Measurements from ENCODE around the gene ZNF26.
"Not testable (repeated sequence)": the region's sequence is repeated elsewhere in the genome, so short reads cannot be mapped to it uniquely, and the experiment has no call there.

ZNF26 gene, protein sequence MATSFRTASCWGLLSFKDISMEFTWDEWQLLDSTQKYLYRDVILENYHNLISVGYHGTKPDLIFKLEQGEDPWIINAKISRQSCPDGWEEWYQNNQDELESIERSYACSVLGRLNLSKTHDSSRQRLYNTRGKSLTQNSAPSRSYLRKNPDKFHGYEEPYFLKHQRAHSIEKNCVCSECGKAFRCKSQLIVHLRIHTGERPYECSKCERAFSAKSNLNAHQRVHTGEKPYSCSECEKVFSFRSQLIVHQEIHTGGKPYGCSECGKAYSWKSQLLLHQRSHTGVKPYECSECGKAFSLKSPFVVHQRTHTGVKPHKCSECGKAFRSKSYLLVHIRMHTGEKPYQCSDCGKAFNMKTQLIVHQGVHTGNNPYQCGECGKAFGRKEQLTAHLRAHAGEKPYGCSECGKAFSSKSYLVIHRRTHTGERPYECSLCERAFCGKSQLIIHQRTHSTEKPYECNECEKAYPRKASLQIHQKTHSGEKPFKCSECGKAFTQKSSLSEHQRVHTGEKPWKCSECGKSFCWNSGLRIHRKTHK

DNA sequence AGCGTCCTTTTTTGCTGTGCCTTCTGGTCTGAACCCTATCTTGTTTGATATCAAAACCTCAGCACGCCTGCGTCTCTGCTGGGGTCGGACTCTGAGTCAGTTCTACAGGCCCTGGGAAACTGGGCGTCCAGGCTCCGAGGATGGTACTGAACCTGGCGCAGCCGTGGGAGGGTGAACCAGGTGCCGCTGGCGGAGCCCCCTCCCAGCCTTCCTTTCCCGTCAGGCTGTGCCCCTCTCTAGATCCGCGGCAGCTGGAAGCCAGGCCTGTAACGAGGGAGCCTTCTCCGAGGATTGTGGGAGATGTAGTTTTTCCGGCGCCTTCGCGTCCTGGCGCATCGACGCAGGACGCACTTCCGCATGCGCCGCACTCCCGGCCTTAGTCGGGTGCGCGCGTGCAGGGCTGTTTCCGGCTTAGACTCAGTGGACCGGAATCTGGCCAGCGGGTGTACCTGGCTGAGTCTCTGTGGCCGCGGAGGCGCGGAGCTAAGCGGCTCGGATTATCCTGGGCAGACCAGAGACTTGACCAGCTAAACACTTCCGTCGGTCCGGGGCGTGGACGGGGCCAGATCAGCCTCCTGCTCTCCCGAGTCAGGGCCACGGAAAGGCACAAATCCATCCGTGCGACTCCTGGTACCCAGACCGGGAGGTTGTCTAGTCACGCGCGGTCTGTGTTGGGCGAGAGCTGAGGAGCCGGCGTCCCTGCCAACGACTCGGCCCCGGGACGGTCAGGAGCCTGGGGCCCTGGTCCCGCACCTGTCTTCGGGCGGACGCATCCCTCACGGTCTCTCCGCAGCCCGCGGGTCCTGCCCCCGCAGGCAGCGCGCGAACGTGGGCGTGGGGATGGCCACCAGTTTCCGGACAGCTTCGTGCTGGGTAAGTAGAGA, at the start of gene ZNF26:
ZNF26 (plus strand) TSS at position 367 of the 884 bp plus-strand sequence; CDS start at position 841, 474 bp downstream.
- TF ChIP-seq, protein P1, sequence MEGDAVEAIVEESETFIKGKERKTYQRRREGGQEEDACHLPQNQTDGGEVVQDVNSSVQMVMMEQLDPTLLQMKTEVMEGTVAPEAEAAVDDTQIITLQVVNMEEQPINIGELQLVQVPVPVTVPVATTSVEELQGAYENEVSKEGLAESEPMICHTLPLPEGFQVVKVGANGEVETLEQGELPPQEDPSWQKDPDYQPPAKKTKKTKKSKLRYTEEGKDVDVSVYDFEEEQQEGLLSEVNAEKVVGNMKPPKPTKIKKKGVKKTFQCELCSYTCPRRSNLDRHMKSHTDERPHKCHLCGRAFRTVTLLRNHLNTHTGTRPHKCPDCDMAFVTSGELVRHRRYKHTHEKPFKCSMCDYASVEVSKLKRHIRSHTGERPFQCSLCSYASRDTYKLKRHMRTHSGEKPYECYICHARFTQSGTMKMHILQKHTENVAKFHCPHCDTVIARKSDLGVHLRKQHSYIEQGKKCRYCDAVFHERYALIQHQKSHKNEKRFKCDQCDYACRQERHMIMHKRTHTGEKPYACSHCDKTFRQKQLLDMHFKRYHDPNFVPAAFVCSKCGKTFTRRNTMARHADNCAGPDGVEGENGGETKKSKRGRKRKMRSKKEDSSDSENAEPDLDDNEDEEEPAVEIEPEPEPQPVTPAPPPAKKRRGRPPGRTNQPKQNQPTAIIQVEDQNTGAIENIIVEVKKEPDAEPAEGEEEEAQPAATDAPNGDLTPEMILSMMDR (IDR thresholded peaks at IDR 0.05; ENCODE audit: insufficient read depth, low read depth, low read length, missing control alignments), result no peak
- peak within 1 kb of the TSS; percentile 97 for H3K4me3 ChIP-seq (ENCODE audit: low read length)
- DNase-seq (ENCODE audit: low read depth), result peak; percentile 96

DNA sequence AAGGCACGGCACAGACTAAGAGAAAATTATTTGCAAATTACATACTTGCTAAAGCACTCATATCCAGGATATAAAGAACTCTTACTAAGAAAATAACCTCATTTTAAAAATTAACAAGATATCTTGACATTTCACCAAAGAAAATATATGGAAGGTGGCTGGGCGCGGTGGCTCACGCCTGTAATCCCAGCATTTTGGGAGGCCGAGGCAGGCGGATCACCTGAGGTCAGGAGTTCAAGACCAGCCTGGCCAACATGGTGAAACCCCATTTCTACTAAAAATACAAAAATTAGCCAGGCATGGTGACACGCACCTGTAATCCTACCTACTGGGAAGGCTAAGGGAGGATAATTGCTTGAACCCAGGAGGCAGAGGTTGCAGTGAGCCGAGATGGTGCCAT, 49.2 kb upstream of the ZNF26 start:
- not testable (repeated sequence) for H3K4me3 ChIP-seq (ENCODE audit: low read length); DNase-seq (ENCODE audit: low read depth)

DNA sequence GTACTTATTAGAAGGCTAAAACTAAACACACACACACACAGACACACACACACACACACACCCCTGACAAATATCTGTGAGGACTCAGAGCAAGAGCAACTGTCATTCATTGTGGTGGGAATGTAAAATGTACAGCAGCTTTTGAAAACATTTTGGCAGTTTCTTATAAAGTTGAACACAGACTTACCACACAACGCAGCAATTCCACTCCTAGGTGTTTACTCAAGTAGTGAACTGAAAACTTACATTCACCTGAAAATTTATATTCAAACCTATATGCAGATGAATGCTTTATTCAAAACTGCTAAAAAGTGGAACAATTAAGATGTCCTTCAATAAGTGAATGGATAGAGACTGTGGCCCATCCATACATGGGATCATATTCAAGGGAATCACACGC, 48.7 kb upstream of the ZNF26 start:
- no peak for DNase-seq (ENCODE audit: low read depth)
- H3K4me3 ChIP-seq (ENCODE audit: low read length), result no peak overlapping the region
- TF ChIP-seq, protein P1 (IDR thresholded peaks at IDR 0.05; ENCODE audit: insufficient read depth, low read depth, low read length, missing control alignments), result no peak

DNA sequence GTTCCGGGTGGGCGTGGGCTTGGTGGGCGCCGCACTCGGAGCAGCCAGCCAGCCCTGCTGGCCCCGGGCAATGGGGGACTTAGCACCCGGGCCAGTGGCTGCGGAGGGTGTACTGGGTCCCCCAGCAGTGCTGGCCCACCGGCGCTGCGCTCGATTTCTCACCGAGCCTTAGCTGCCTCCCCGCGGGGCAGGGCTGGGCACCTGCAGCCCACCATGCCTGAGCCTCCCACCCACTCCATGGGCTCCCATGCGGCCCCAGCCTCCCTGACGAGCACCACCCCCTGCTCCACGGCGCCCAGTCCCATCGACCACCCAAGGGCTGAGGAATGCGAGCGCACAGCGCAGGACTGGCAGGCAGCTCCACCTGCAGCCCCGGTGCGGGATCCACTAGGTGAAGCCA, 47.4 kb upstream of the ZNF26 start:
- not testable (repeated sequence) for H3K4me3 ChIP-seq (ENCODE audit: low read length); DNase-seq (ENCODE audit: low read depth)

DNA sequence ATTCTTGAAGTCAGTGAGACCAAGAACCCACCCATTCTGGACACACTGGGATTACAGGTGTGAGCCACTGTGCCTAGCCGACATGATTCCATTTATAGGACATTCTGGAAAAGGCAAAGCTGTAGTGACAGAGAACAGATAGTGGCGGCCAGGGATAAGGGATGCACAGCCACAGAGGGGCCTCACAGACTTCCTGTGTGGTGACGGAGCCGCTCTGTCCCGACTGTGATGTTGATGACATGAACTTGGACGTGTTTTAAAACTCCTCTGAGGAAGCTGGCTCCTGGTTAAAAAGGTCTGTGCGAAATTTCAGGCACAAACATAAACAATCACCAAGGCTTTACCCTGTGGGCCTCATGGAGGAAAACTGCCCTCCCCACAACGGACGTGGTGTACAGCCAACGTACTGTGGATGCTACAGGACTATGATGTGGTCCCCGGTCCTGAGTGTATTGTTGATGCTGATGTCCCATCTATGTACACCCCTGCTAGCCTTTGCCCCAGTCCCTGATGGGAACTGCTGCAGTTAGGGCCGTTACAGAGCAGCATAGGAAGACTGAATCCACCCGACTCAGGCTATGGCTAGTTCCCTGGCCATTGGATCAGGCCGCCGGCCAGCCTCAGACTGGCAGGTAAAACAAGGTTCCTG, 46.0 kb upstream of the ZNF26 start:
- TF ChIP-seq, protein P1 (IDR thresholded peaks at IDR 0.05; ENCODE audit: insufficient read depth, low read depth, low read length, missing control alignments), result no peak
- DNase-seq (ENCODE audit: low read depth), result no peak
- H3K4me3 ChIP-seq (ENCODE audit: low read length), result no peak overlapping the region

DNA sequence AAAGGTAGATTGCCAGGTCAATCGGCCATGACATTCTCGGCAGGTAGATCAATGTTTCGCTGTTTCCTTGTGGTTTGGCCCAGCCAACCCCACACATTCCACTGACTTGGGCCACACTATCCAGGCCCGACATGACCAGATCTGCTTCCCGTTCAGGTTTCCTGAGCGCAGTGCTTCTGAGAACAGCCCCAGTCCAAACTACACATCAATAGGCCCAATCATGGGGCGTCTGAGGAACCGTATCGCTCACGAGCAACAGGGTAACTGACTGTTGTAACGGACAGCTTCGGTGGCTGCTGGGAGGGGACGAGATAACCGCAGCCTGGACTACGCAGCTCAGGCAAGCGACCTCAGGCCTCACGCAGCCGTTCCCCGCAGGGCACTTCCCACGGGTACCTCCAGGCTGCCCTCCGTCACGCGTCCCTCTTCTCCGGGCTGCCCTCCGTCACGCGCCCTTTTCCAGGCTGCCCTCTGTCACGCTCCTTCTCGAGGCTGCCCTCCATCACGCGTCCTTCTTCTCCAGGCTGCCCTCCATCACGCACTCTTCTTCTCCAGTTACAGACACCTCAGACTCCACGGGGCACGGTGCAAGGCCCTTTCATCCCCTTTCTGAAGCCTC, 44.7 kb upstream of the ZNF26 start:
- no peak for DNase-seq (ENCODE audit: low read depth)
- TF ChIP-seq, protein P1 (IDR thresholded peaks at IDR 0.05; ENCODE audit: insufficient read depth, low read depth, low read length, missing control alignments), result no peak
- no peak overlapping the region for H3K4me3 ChIP-seq (ENCODE audit: low read length)

DNA sequence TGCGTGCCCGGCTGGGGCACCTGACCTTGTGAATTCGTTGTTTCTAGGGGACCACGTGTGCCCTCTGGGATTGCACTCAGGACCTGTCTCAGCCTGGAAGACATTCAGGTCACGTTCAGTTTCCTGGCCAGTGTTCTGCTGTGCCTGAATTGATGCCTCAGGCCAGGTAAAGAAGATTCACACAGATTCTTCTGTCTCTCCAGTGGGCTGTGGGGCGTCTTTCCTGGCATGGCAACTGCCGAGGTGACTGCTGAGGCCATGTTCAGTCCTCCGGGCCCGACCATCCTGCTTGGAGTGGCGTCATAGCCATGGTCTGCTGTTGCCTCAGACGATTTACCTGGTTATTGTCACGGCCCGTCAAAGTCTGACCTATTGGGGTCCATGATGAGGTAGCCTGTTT, 43.6 kb upstream of the ZNF26 start:
- no peak overlapping the region for H3K4me3 ChIP-seq (ENCODE audit: low read length)
- TF ChIP-seq, protein P1 (IDR thresholded peaks at IDR 0.05; ENCODE audit: insufficient read depth, low read depth, low read length, missing control alignments), result no peak
- no peak for DNase-seq (ENCODE audit: low read depth)
